HepG2 (cell line): Measurements from ENCODE around the gene SNRNP25. TPM values are rescaled to one million over a fixed set of nuclear protein-coding genes. Genes with fewer than 3 reads are reported as not detected.
A peak's percentile ranks its signal among the peaks of the same experiment; 100 is the strongest.

Experiments used
- ARHGAP35 ChIP-seq: sonication (generic); formaldehyde crosslinking; IDR thresholded peaks from 2 replicates; pipeline ENCODE4 v1.9.0; 2022; ENCODE audit warnings: mild to moderate bottlenecking, inconsistent platforms, moderate library complexity, missing genetic modification reagents, borderline replicate concordance
- ATRX ChIP-seq: sonication (generic); formaldehyde crosslinking; IDR thresholded peaks from 2 replicates; pipeline ENCODE4 v1.4.0; 2020; ENCODE audit warnings: missing genetic modification reagents, borderline replicate concordance
- DBP ChIP-seq: sonication (generic); formaldehyde crosslinking; IDR thresholded peaks from 2 replicates; pipeline ENCODE4 v1.4.0; 2020; ENCODE audit warnings: missing genetic modification reagents; ENCODE audit errors: not compliant biosample characterization
- FUBP1 ChIP-seq: sonication (generic); formaldehyde crosslinking; IDR thresholded peaks from 2 replicates; pipeline ENCODE4 v1.5.1; 2020; ENCODE audit warnings: missing genetic modification reagents, mild to moderate bottlenecking, borderline replicate concordance
- JUNB ChIP-seq: sonication (generic); formaldehyde crosslinking; IDR thresholded peaks from 2 replicates; pipeline ENCODE4 v1.8.0; 2022; ENCODE audit warnings: missing genetic modification reagents, mild to moderate bottlenecking, borderline replicate concordance
- KIAA2018 ChIP-seq: sonication (generic); formaldehyde crosslinking; IDR thresholded peaks from 2 replicates; pipeline ENCODE4 v1.5.0; 2020; ENCODE audit warnings: mild to moderate bottlenecking, missing genetic modification reagents, borderline replicate concordance
- NFKBIZ ChIP-seq: IDR thresholded peaks from 2 replicates; pipeline ENCODE4 v1.6.1; 2018; ENCODE audit warnings: missing genetic modification reagents, missing compliant biosample characterization
- NR2F2 ChIP-seq: IDR thresholded peaks from 2 replicates; pipeline ENCODE4 v1.6.1; 2012; ENCODE audit warnings: low read depth, inconsistent platforms, borderline replicate concordance
- NR2F6 ChIP-seq, 2 experiments: IDR thresholded peaks; 2 replicates each; pipeline ENCODE4 v1.6.1; 2016; ENCODE audit warnings: antibody characterized with exemption in 1 of 2, mild to moderate bottlenecking in 1 of 2
- PBX2 ChIP-seq: IDR thresholded peaks from 2 replicates; pipeline ENCODE4 v1.6.1; 2016; ENCODE audit warnings: control low read depth
- PPARG ChIP-seq: conservative IDR thresholded peaks from 2 replicates; pipeline ENCODE4 v1.6.1; 2016; ENCODE audit warnings: missing biosample characterization, missing genetic modification reagents
- ZNF143 ChIP-seq: sonication (generic); formaldehyde crosslinking; IDR thresholded peaks from 2 replicates; pipeline ENCODE4 v1.4.0; 2020; ENCODE audit warnings: missing genetic modification reagents
- ZNF282 ChIP-seq: fragments of 450-650 bp; IDR thresholded peaks from 2 replicates; pipeline ENCODE4 v1.6.1; 2018; ENCODE audit not compliant: partially characterized antibody
- ZNF451 ChIP-seq: sonication (generic); formaldehyde crosslinking; IDR thresholded peaks from 2 replicates; pipeline ENCODE4 v1.5.0; 2020; ENCODE audit warnings: mild to moderate bottlenecking, missing genetic modification reagents
- ZNF512 ChIP-seq: sonication (generic); formaldehyde crosslinking; IDR thresholded peaks from 2 replicates; pipeline ENCODE4 v1.4.0; 2020; ENCODE audit warnings: mild to moderate bottlenecking, missing genetic modification reagents
- ZNF550 ChIP-seq: sonication (generic); formaldehyde crosslinking; IDR thresholded peaks from 2 replicates; pipeline ENCODE4 v1.4.0; 2020; ENCODE audit warnings: mild to moderate bottlenecking, missing genetic modification reagents, borderline replicate concordance
- polyA plus RNA-seq, 8 experiments: library from polyadenylated mRNA; depleted of rRNA in 3 of 8; stranded (reverse) in 7 of 8; unstranded in 1 of 8; fragments of >200 nt; fragmentation: Illumina TruSeq in 4 of 8; extraction: Trizol in 4 of 8; gene quantifications; 2 replicates each; pipeline versions ENCODE4 v1.2.1 to v1.2.3, GENCODE V29; 2011 to 2016; ENCODE audit warnings: low read depth in 4 of 8, missing spikeins in 1 of 8, mixed read lengths in 1 of 8; ENCODE audit not compliant: insufficient read depth in 1 of 8
- total RNA-seq, 5 experiments: library from RNA; depleted of rRNA; stranded (reverse); fragments of >200 nt; fragmentation: Illumina TruSeq; extraction: Trizol; gene quantifications; 2 replicates each; pipeline ENCODE4 v1.2.3, GENCODE V29; 2016; ENCODE audit warnings: low read depth in 1 of 5

Gene SNRNP25
- total and polyA plus RNA-seq, 2 of the 13 experiments (the other 11 are each of a cell fraction or from before 2014, with no cell fraction given): 34.1 to 97.4 TPM

GRCh38 chr16:96935-97381 is 43.3 kb downstream of the SNRNP25 start (continued):
- TF ChIP-seq KIAA2018 (CRISPR knock-in tag) (no peak), ZNF550 (CRISPR knock-in tag) (no peak), ZNF451 (no peak), ZNF143 (CRISPR knock-in tag) (no peak), FUBP1 (no peak), ZNF282 (no peak), NR2F2 (no peak), ZNF512 (no peak), NR2F6 (IDR thresholded peaks at IDR 0.05) (no peak), NR2F6 (CRISPR knock-in tag; IDR thresholded peaks at IDR 0.05) (0 out of 2 replicates have a peak, but pooled peaks have one; percentile 29), NFKBIZ (CRISPR knock-in tag) (0 out of 2 replicates have a peak, but pooled peaks have one; percentile 52), PPARG (no peak), ARHGAP35 (CRISPR knock-in tag) (no peak), PBX2 (CRISPR knock-in tag) (no peak), JUNB (CRISPR knock-in tag) (no peak), DBP (no peak), ATRX (CRISPR knock-in tag) (no peak)
